Breast epithelium (tissue), 4 donors: ENCODE measurements around the gene NPB. TPM values are rescaled to one million over a fixed set of nuclear protein-coding genes. Genes with fewer than 3 reads are reported as not detected.

Experiments
- DNase-seq, 2 donors: peaks; one replicate each; pipeline ENCODE4 v3.0.0-alpha.2; 2019; ENCODE audit warnings: low spot score in 2 of 2
- H3K27ac ChIP-seq, 2 donors: fragments of 200-600 bp; sonication (generic) in 1 of 2; one replicate each; pipeline ENCODE4 v1.5.1; 2016 to 2019; ENCODE audit warnings: mild to moderate bottlenecking in 1 of 2
- H3K27me3 ChIP-seq, 2 donors: fragments of 200-600 bp; sonication (generic) in 1 of 2; one replicate each; pipeline versions ENCODE4 v1.5.1 to v1.6.0; 2017 to 2019; ENCODE audit warnings: control low read depth in 1 of 2, mild to moderate bottlenecking in 1 of 2
- H3K36me3 ChIP-seq: fragments of 200-600 bp; one replicate; pipeline ENCODE4 v1.5.1; 2019
- H3K4me1 ChIP-seq, 2 donors: fragments of 200-600 bp; sonication (generic); one replicate each; pipeline ENCODE4 v1.5.1; 2016 to 2019; ENCODE audit warnings: control low read depth in 1 of 2
- H3K4me3 ChIP-seq, 3 donors: fragments of 200-600 bp; sonication (generic); 1 replicate in 2 of 3; 2 replicates in 1 of 3; pipeline ENCODE4 v1.5.1; 2016 to 2019; ENCODE audit warnings: mild to moderate bottlenecking in 3 of 3, moderate library complexity in 2 of 3
- H3K9me3 ChIP-seq, 2 donors: fragments of 200-600 bp; sonication (generic) in 1 of 2; one replicate each; pipeline ENCODE4 v1.5.1; 2016 to 2019; ENCODE audit warnings: control low read depth in 1 of 2
- POLR2A ChIP-seq: fragments of 450-650 bp; IDR thresholded peaks from one replicate; pipeline ENCODE4 v1.6.1; 2016; ENCODE audit warnings: antibody characterized with exemption, mild to moderate bottlenecking, moderate library complexity
- POLR2AphosphoS5 ChIP-seq, 3 donors: sonication (generic); formaldehyde crosslinking; IDR thresholded peaks; one replicate each; pipeline ENCODE4 v1.6.1; 2017; ENCODE audit warnings: antibody characterized with exemption in 3 of 3
- intact Hi-C: fragments of 100-400 bp; cut with DNase I; formaldehyde crosslinking; loops from one replicate; pipeline ENCODE4 v1.15.1; 2023; ENCODE audit warnings: low total_unique reads
- total RNA-seq, 3 donors: library from RNA; depleted of rRNA; stranded (reverse); fragments of >200 nt; gene quantifications; one replicate each; pipeline ENCODE4 v1.1.0, GENCODE V29; 2016
- TF ChIP-seq, protein P1 (sequence below), 3 donors: fragments of 450-650 bp; IDR thresholded peaks; one replicate each; pipeline ENCODE4 v1.5.1; 2016 to 2017; ENCODE audit warnings: antibody characterized with exemption in 3 of 3, mild to moderate bottlenecking in 3 of 3, moderate library complexity in 3 of 3

NPB gene
- total RNA-seq, 3 donors from 2014 or later: 2.0 TPM; not detected in 2

DNA sequence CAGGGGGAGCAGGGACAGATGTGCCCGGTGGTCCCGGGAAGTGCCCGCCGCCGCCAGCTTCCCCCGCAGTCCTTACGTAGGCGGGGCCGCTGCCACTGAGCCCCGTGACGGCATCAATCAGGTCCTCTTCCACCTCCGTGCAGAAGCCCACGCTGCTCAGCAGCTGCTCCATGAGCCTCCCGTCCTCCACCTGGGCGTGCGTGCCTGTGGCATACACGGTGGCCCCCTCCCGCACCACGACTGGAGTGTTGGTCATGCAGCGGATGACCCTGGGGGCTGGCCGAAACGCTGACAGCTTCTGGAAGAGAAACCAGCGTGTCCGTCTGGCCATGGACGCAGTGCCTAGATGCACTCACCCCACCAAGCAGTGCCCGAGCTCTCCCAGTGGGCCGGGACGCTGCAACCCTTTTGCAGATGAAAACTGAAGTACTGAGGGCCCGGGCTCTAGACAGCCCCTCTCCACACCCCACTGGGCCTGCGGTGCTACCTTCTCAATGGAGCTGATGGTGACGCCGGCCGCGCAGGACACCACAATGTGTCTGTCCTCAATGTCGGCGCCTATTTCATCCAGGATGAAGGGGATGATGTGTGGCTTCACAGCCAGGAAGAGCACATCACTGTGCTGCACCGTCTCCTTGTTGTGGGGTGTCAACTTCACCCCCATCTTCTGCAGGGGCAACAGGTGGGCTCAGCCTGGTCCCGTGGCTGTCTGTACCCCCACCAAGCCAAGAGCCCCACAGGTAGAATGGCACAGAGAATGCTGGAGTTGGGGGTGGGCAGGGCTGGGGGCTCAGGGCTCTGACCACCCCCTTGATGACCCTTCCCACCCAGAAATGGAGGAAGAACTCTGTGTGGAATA lies 33.0 kb downstream of the NPB start:
- Histone ChIP-seq H3K4me1 (peaks cover 0 to 5% of the 10 kb centered on the region in 2 donors), H3K36me3 (no peaks in the 10 kb centered on the region), H3K9me3 (no peaks in the 10 kb centered on the region), H3K27me3 (no peaks in the 10 kb centered on the region), H3K4me3 (no peak overlapping the region), H3K27ac (no peak overlapping the region)
- no peak for TF ChIP-seq POLR2A
- intact Hi-C loops: no loop called here
- no peak for DNase-seq

DNA sequence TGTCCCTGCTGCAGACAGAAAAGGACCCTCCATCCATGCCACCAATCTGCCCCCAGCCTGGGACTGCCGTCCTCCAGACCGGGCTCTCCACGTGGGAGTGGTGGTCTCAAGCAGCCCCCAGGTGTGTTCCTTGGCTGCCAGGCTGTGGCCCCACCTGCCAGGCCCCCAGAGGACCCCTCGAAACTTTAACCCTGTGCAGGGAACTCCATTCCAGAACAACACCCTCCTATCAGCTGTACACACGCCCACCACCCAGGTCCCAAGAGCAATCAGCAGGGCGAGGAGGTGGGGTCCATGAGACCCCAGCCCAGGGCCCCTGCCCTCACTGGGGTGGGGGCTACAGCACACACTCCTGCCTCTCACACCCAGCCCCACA lies 33.7 kb downstream of the NPB start:
- H3K27me3 ChIP-seq: no peaks in the 10 kb centered on the region
- no peak for DNase-seq
- TF ChIP-seq, protein P1, sequence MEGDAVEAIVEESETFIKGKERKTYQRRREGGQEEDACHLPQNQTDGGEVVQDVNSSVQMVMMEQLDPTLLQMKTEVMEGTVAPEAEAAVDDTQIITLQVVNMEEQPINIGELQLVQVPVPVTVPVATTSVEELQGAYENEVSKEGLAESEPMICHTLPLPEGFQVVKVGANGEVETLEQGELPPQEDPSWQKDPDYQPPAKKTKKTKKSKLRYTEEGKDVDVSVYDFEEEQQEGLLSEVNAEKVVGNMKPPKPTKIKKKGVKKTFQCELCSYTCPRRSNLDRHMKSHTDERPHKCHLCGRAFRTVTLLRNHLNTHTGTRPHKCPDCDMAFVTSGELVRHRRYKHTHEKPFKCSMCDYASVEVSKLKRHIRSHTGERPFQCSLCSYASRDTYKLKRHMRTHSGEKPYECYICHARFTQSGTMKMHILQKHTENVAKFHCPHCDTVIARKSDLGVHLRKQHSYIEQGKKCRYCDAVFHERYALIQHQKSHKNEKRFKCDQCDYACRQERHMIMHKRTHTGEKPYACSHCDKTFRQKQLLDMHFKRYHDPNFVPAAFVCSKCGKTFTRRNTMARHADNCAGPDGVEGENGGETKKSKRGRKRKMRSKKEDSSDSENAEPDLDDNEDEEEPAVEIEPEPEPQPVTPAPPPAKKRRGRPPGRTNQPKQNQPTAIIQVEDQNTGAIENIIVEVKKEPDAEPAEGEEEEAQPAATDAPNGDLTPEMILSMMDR (IDR thresholded peaks at IDR 0.05): no peak
- no peak for TF ChIP-seq POLR2AphosphoS5 (IDR thresholded peaks at IDR 0.05)
- TF ChIP-seq POLR2A: no peak
- peaks cover 0 to 5% of the 10 kb centered on the region in 2 donors for H3K4me1 ChIP-seq
- no peaks in the 10 kb centered on the region for H3K36me3 ChIP-seq
- intact Hi-C loops: no loop called here
- no peaks in the 10 kb centered on the region for H3K9me3 ChIP-seq
- H3K4me3 ChIP-seq: no peak overlapping the region
- no peak overlapping the region for H3K27ac ChIP-seq

DNA sequence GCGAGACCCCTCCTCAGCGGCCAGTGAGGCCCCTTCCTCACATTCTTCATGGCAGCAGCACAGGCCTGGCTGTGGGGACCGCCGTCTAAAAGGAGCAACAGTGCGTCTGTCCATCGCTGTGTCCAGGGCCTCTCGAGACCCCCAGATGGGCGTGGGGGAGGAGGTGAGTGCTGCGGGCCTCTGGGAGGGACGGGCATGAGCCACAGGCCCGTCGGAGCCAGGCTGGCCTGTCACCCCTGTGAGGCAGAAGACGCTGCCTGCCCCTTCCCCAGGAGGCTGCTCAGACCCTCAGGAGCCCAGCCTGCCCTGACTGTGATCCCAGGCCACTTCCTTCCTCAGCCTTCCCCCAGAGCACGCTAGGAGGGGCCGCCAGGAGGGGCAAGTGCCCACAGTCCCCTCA lies 37.2 kb downstream of the NPB start:
- no peak overlapping the region for H3K4me3 ChIP-seq
- peak overlapping the region; percentile 50 to 75 for H3K27ac ChIP-seq
- DNase-seq: no peak
- no peaks in the 10 kb centered on the region for H3K36me3 ChIP-seq
- intact Hi-C loops: no loop called here
- H3K9me3 ChIP-seq: no peaks in the 10 kb centered on the region
- no peaks in the 10 kb centered on the region for H3K27me3 ChIP-seq
- TF ChIP-seq POLR2AphosphoS5 (IDR thresholded peaks at IDR 0.05): no peak
- TF ChIP-seq, protein P1 (IDR thresholded peaks at IDR 0.05): no peak
- TF ChIP-seq POLR2A: no peak
- H3K4me1 ChIP-seq: peaks cover 0 to 5% of the 10 kb centered on the region in 2 donors

DNA sequence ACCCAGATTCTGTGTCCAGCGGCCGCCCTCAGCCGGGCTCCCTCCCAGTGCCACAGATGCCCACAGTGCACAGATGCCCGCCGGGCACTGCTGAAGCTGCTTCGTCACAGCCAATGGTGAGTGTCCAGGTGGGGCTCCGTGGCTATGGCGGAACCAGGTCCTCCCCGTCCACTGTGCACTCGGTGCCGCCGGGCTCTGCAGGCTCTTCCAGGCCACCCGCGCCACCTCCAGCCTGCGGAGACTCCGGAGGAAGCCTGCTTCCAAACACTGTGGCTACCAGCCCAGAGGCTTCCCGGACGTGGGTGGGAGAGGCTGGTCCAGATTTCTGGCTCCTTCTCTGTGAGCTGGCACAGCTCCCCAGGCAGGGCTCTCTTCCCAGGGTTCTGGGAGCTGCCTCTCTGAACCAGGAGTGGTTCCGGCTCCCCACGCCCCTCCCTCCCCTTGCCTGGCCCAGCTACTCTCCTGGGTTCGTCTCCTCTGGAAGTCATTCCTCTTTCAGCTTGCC lies 37.9 kb downstream of the NPB start:
- Histone ChIP-seq H3K9me3 (no peaks in the 10 kb centered on the region), H3K36me3 (no peaks in the 10 kb centered on the region), H3K27me3 (no peaks in the 10 kb centered on the region), H3K4me3 (peak overlapping the region in 2 of 3 donors; percentile 25 to 57), H3K27ac (peak overlapping the region; percentile 50 to 75), H3K4me1 (peaks cover 0 to 5% of the 10 kb centered on the region in 2 donors)
- DNase-seq: no peak
- intact Hi-C loops: no loop called here
- TF ChIP-seq, protein P1 (IDR thresholded peaks at IDR 0.05): no peak
- no peak for TF ChIP-seq POLR2AphosphoS5 (IDR thresholded peaks at IDR 0.05)
- no peak for TF ChIP-seq POLR2A

DNA sequence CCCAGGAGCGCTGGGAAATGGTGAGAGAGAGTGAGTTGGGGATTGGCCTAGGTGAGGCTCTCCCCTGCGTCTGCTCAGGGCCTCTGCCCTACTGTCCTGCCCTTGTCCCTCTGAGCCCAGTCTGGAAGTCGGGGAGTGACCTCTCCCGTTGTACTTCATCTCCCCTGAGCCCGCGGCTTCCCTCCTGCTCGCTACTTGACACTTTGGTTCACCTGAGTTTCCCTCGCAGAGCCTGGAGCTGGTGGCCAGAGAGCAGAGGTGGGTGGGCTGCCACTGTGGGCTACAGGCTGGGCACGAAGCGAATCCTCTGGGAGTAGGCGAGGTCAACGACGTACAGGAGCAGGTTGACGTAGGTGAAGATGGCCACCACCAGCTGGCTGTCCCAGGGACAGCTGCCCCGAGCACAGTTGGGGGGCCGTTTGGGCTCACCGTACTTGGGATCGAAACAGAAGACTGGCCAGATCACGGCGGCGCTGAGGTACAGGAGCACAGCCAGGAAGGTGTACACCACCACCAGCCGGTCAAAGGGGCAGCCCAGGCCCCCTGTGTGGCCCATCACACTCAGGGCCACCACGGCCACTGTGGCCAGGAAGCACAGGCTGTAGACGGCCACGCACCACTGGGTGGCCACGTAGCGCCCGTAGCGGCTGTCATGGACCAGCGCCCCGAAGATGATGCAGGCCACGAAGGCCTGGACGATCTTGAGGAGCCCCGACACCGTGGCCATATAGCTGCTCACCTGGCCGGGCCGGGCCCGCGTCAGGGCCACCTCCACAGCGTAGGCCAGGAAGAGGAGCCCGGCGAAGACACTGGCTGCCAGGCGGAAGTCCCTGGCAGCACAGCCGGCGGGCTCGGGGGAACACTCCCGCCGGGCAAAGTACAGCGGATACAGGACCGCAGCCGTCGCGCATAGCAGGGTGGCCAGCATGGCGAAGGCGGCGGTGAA lies 38.8 kb downstream of the NPB start:
- no peaks in the 10 kb centered on the region for H3K27me3 ChIP-seq
- peak overlapping the region in 1 of 3 donors; percentile 25 for H3K4me3 ChIP-seq

More for the DNA sequence above, 38.8 kb downstream of the NPB start:
- no peaks in the 10 kb centered on the region for H3K9me3 ChIP-seq
- H3K4me1 ChIP-seq: peaks cover 0 to 5% of the 10 kb centered on the region in 2 donors
- DNase-seq: no peak
- no peaks in the 10 kb centered on the region for H3K36me3 ChIP-seq
- TF ChIP-seq POLR2AphosphoS5 (IDR thresholded peaks at IDR 0.05) (no peak), POLR2A (no peak)
- TF ChIP-seq, protein P1 (IDR thresholded peaks at IDR 0.05): no peak
- peak overlapping the region; percentile 50 to 75 for H3K27ac ChIP-seq
- intact Hi-C loops: no loop called here
